GM21717 (cell line): Measurements from ENCODE around the gene IFT25.
A peak's percentile ranks its signal among the peaks of the same experiment; 100 is the strongest.
"Not testable (repeated sequence)": the region's sequence is repeated elsewhere in the genome, so short reads cannot be mapped to it uniquely, and the experiment has no call there.

Experiments used
- ATAC-seq: cut with Tn5 transposase; IDR thresholded peaks from one replicate; pipeline ENCODE4 v1.9.1; 2021; ENCODE audit warnings: mild to moderate bottlenecking, moderate library complexity; ENCODE audit not compliant: unreplicated experiment

Gene IFT25

GRCh38 chr1:53945433-53946251, at the start of gene IFT25:
Gene IFT25 (minus strand): TSS chr1:53945699. CDS start chr1:53940082, 5,617 bp downstream.
- peak; percentile 61 for ATAC-seq

GRCh38 chr1:53994516-53994915, 49.0 kb upstream of the IFT25 start:
- ATAC-seq, result not testable (repeated sequence)

- ATAC-seq, result no peak
These were observed 46.8 kb upstream of the IFT25 start for GRCh38 chr1:53992085-53992874.

- ATAC-seq, result no peak
These were observed 42.4 kb upstream of the IFT25 start for GRCh38 chr1:53987880-53988279.

DNA sequence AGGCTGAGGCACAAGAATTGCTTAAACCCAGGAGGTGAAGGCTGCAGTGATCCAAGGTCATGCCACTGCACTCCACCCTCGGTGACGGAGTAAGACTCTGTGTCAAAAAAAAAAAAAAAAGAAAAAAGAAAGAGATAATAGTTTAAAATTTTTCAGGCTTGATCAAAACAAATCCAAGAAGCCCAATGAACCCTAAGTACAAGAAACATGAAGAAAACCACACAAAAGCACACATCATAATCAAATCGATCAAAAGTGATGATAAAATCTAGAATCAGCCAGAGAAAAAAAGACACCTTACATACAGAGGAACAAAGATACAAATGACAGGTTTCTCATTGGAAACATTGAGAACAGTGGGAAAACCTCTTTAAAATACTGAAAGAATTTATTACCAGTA, 41.0 kb upstream of the IFT25 start:
- no peak for ATAC-seq

DNA sequence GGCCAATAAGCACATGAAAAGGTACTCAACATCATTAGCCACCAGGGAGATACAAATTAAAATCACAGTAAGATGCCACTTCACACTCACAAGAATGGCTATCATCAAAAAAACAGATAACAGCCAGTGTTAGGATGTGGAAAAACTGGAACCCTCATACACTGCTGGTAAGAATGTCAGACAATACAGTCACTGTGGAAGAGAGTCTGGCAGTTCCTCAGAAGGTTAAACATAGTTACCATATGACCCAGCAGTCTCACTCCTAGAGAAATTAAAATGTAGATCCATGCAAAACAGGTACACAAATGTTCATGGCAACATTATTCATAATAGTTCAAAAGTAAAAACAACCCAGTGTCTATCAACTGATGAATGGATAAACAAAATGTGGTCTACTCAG, 39.2 kb upstream of the IFT25 start:
- ATAC-seq, result no peak

GRCh38 chr1:53982763-53983104, 37.2 kb upstream of the IFT25 start:
- ATAC-seq, result no peak

GRCh38 chr1:53982034-53982762, 36.7 kb upstream of the IFT25 start:
- no peak for ATAC-seq

DNA sequence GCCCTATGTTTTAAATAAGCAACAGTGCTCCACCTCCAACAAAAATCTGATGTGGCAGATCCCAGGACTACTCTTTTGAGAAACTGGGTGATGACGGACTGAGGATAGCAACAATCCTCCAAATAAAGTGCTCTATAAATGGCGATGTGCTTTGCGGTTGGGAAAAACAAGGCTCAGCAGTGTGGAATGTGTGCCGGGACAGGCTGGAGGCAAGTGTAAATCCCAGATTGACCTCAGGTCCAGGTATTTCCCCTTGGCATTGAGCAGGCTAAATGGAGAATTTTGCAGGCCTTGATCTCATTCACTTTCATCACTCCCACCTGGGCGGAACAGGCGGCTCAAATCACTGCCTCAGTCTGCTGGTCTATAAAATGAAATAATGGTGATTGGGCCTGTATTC, 35.7 kb upstream of the IFT25 start:
- no peak for ATAC-seq

- no peak for ATAC-seq
These were observed 34.4 kb upstream of the IFT25 start for GRCh38 chr1:53979712-53980450.

DNA sequence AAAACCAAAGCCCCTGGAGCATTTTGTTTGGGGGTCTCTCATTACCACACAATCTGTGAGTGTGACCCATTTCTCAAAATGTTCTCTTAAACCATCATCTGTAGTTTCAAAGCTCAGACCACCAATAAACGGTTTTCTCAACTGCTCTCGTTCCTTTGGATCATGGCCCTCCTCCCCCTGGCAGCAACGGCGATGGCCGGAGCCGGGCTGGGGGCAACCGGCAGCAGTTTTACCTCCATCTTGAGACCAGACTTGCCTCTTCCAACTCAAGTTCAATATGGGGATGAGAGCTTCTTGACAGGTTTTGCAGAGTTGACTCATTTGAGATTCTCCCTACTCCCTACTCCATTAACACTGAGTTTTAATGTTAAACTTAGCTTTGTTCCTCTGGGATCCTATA, 30.4 kb upstream of the IFT25 start:
- ATAC-seq, result no peak

- ATAC-seq, result no peak
These were observed 26.2 kb upstream of the IFT25 start for GRCh38 chr1:53971718-53972117.

DNA sequence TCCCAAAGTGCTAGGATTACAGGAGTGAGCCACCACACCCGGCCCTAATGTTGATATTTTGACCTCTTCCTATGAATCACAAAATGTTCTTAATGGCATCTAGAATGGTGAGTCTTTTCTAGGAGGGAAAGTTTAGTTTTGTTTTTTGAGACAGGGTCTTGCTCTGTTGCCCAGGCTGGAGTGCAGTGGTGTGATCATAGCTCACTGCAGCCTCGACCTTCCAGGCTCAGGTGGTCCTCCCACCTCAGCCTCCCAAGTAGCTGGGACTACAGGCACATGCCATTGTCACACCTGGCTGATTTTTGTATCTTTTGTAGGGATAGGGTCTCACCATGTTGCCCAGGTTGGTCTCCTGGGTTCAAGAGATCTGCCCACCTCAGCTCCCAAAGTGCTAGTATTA, 23.8 kb upstream of the IFT25 start:
- not testable (repeated sequence) for ATAC-seq

- no peak for ATAC-seq
These were observed 22.6 kb upstream of the IFT25 start for GRCh38 chr1:53968125-53968513.

GRCh38 chr1:53967409-53968124, 22.1 kb upstream of the IFT25 start:
- ATAC-seq, result no peak

DNA sequence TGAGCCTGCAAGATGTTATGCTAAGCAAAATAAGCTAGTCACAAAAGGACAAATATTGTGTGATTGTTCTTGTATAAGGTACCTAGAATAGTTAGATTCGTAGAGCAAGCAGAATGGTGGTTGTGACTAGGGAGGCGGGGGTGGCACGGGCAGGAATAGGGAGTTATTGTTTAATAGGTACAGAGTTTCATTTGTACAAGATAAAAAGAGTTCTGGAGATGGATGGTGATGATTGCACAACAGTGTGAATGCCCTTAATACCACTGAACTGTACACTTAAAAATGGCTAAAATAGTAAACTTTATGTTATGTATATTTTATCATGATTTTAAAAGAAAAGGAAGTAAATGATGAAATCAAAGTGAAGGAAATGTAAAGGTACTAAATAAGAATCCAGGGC, 21.3 kb upstream of the IFT25 start:
- no peak for ATAC-seq

DNA sequence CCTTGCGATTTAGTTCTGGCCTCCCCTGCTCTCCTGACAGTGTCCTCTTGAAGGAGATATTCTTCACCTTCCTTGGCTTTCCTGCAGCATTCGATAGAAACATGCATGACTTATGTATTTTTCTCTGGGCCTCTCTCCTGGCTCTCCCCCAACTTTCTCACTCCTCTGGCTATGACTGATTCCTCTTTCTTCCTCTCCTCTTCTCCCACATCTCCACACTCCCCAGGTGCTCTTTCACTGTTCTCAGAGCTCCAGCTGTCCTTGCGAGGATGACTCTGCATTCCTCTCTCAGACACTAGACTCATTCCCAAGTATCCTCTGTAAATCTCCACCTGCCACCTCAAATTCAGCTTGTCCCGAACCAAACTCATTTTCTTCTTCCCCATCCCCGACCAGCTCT, 18.6 kb upstream of the IFT25 start:
- ATAC-seq, result no peak

- no peak for ATAC-seq
These were observed 18.0 kb upstream of the IFT25 start for GRCh38 chr1:53963460-53963859.

GRCh38 chr1:53962395-53962794, 16.9 kb upstream of the IFT25 start:
- ATAC-seq, result no peak

- ATAC-seq, result no peak
These were observed 14.3 kb upstream of the IFT25 start for GRCh38 chr1:53959664-53960250.
